ENCODE data around the gene BBS9.
"Not testable (repeated sequence)": the region's sequence is repeated elsewhere in the genome, so short reads cannot be mapped to it uniquely, and the experiment has no call there.

BBS9 gene

DNA sequence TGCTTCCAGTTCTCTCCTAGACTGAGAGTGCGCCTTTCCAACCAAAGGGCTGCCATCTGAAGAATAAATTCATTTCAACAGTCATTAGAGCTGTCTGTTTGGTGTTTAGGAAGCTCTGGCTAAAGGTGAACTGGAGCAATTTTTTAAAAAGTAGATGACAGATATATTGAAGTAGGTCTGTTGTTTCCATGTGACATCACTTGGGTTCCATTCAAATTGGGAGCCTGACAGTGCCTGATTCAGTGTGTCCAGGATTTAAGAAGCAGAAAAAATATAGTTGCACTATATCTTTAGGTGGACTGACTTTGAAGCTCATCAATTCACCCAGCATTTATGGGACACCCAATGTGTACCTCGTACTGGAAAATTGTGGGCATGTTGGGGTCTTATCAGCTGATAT is 367.7 kb downstream of the BBS9 start:
- DNase-seq (ENCODE audit: low spot score), result no peak

DNA sequence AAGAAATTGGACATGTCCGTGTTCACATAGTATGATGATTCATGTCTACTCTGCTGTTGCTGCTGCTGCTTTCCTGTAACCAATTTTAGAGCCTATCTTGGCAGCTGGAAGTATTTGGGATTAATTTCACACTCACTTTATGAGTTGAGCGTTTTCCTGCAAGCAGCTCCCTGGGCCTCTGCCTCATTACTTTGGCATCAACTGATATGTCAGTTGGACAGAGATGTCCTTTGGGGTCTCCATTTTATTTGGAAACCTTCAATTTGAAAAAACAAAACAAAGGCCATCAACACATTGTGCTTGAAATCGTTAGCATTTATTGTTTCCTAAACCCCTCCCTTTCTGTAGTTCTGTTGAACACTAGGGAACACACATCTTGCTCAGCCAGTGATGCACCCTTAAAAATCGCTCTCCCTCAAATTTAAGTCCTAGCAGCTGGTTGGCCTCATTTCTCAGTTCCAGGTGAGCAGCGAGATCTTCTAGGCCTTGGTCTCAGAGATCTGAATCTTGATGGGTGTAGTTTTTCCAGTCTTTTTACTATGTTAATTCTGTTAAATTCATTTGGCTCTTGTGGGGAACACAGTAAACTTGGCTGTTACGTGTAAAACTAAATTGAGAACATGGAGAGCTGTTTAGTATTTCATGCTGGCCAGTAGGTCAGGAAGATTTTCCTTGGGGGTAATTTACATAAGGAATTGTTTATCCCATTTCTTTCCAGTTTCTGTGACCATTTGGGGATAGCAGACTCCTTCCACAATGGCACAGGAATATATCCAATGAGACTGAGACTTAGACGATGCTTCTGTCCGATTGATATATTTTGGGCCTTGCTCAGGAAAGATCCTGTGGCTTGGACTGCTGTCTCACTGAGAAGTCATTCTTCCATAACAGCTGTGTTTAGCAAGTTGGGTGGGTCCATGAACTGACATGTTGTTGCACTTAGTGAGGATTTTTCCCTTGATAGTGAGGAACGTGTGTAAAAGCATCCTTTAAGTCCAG is 371.6 kb downstream of the BBS9 start:
- no peak for DNase-seq (ENCODE audit: low spot score)

DNA sequence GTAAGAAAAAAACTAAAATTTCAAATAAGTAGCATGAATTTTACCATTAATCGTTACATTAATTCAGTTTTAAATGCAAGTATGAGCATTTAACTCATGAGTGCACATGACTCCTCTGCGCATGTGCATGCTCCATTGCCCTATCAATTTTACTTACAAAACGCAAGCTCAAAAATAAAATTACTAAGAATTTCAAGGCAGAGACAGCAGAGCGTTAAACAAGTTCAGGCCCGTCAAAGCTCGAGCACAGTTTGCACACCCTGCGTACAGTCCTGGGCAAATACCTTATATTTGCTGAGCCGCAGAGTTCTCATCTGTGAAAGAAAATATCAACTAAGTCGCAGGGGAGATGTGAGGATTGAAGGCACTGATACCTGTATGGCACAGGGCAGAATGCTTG is 373.6 kb downstream of the BBS9 start:
- no peak for DNase-seq (ENCODE audit: low spot score)

DNA sequence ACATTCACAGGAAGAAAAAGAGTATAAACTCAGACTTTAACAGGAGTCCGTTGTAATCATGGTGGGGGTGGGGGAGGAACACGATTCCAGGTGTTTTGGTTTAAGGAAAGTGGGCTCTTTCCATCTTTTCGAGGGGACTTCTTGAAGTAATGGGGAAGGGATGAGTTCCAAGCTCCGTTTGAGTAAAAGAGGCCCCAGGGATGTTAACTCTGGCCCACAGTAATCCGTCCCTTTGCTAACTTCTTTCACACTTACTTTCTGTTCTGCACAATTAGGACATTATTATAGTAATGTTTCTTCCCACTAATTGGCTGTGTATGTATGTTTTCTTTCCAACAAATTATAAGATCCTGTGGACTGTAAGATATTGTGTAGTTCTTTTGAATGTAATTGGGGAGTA is 374.4 kb downstream of the BBS9 start:
- DNase-seq (ENCODE audit: low spot score), result no peak

DNA sequence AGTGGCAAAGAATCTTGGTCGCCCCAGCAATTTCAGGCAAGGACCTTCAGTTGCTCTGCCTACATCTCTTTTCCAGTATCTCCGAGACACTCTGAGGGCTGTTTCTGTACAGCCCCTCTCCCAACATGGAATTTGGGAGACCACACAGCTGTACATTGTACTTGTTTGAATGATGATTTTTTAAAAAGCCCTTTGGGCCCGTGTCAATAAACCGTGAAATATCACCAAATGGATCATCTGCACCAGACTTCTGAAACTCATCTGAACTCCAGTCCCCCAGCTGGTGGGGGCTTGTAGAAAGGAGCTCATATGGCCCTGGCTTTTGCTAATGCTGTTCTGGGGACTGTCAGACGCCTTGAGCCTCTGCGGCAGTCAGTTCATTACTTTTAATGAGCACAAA is 374.9 kb downstream of the BBS9 start:
- DNase-seq (ENCODE audit: low spot score), result no peak

DNA sequence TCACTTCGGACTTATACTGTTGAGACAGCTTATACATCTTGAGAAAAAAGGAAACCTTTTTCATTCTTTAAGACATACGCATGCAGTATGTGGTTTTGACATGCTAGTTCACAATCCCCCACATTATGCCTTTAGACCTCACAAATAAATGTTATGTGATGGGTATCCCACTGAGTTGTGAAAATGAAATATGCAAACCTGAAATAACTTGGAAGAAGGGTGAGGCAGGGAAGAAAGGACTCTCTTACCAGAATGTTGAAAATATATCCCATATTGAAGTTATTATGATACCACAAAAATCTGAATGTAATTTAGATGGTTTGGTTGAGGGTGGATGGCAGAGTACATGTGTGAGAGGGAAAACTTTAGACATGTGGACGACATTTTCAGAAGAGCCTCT is 379.8 kb downstream of the BBS9 start:
- no peak for DNase-seq (ENCODE audit: low spot score)

DNA sequence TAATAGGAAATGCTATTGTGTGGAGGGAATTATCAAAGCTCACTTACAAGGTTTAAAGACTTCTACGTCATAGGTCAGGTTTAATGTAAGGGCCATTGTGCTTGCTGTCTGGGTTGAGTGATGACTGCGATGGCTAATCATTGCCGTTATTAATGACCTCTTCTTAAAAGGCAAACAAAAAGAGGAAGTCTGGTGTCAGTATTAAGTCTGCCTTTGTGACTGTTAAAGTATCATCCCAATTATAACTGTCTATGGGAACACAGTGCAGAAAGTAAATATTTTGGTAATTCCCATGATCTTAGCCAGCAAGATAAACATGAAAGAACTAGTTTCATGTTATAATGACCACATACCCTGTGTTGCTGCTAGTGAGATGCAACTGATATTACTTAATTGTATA is 382.4 kb downstream of the BBS9 start:
- no peak for DNase-seq (ENCODE audit: low spot score)

DNA sequence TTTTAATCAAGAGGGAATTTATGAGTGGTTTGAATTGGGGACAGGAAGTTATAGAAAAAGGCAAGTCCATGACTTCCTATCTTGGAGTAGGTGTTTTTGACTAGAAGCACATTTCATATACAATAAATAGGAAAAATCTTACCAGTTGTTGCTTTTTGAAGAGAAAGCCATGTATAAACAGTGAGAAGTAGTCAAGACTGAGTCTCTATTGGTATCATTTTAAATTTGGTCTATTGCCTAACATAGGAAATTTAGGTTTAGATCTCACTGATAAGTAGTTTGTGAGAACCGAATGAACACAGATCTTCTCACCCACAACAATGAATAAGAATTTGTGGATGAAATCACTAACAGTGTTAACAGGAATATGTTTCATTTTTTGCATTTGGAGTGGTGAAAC is 387.2 kb downstream of the BBS9 start:
- no peak for DNase-seq (ENCODE audit: low spot score)

DNA sequence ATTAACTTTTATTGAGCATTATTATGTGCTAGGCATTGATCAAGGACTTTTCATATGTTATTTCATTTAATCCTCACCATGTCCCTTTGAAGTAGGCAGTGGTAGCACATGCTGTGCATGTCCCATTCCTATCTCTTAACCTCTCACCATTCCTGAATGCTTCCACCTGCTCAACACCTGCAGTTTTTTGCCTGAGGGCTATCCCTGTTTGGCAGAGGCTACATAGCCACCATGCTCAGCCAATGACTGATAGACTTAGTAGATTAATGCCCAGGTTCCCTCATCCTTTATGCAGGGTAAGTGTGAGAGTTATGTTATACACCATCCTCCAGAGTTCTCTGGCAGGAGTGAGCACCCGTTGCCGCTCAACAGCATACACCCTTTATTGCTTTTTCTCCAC is 387.8 kb downstream of the BBS9 start:
- no peak for DNase-seq (ENCODE audit: low spot score)

DNA sequence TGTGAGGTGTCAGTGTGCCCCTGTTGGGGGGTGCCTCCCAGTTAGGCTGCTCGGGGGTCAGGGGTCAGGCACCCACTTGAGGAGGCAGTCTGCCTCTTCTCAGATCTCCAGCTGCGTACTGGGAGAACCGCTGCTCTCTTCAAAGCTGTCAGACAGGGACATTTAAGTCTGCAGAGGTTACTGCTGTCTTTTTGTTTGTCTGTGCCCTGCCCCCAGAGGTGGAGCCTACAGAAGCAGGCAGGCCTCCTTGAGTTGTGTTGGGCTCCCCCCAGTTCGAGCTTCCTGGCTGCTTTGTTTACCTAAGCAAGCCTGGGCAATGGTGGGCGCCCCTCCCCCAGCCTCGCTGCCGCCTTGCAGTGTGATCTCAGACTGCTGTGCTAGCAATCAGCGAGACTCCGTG is 397.6 kb downstream of the BBS9 start:
- DNase-seq (ENCODE audit: low spot score), result not testable (repeated sequence)

DNA sequence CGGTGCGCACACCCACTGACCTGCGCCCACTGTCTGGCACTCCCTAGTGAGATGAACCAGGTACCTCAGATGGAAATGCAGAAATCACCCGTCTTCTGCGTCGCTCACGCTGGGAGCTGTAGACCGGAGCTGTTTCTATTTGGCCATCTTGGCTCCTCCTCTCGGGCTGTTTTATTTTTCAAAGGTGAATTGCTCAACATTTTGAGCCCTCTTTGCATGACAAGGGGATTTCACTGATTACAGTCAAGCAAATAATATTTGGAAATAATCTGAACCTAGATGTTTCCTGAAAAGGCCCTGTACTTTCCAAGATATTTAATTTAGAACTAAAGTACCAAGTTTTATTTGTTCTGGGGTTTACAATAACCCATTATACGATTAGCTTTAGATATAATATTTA is 398.2 kb downstream of the BBS9 start:
- DNase-seq (ENCODE audit: low spot score), result not testable (repeated sequence)

DNA sequence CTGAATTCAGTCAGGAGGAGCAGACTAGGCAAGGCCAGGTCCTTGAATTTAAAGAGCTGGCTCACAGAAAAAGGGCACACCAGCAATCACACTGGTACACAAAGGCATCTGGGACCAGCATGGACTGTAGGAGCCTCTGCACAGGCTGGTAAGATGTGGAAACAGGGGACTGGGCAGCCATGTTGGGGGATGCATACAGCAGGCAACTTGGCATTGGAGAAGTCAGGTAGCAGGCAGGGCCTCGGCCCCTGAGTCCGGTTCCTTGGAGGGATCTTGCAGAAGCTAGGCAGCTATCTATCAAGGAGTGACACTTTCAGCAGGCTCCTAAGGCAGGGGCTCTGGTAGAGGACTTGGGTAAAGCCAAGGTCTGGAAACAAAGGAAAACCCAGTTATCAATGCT is 399.7 kb downstream of the BBS9 start:
- DNase-seq (ENCODE audit: low spot score), result no peak

DNA sequence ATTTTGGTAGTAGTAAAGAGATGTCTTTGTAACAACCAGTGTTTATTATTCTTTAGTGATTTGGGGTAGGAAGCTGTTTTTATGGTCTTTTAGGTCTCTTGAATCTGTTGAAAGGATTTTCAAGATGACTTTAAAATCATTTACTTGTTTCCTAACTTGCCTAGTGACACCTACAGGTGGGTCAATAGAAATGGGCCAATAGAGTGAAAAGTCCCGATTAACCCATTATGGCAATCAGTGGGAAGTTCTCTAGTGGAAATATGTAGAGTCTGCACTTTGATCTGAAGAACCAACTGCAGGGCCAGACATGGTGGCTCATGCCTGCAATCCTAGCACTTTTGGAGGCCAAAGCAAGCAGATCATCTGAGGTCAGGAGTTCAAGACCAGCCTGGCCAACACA is 401.3 kb downstream of the BBS9 start:
- DNase-seq (ENCODE audit: low spot score), result no peak

DNA sequence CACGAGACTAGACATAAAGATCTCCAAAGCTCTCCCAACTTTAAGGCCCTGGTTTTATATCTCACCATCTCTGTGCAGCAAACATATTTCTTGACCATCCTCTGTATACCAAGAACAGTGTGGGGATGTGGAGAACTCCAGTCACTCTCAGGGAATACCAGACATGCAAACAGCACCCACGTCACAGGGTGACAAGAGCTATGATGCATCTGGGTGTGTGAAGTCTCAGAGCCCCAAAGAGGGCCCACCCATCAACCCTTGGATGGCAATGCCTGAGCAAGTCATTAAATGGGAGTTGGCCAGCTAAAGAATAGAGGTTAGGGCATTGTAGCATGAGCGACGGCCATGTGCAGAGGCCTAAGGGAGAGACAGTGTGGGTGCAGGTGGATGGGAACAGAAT is 402.5 kb downstream of the BBS9 start:
- DNase-seq (ENCODE audit: low spot score), result no peak

DNA sequence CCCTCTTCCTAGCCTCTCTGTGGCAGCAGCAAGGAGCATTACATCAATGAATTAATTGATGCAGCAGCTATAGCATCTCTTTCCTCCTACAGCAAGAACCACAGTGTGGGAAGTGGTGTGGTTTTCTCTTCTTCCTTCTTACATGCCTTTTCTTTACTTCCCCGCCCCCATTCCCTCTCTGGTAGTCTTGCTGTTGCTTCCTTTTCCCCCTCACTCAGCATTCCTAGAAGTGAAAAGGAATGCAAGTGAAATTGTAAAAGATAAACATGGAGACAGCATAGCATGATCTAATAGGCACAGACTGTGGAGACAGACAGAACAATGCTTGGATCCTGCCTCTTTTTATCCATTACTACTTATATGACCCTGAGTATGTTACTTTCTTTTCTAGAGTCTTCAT is 405.5 kb downstream of the BBS9 start:
- no peak for DNase-seq (ENCODE audit: low spot score)

DNA sequence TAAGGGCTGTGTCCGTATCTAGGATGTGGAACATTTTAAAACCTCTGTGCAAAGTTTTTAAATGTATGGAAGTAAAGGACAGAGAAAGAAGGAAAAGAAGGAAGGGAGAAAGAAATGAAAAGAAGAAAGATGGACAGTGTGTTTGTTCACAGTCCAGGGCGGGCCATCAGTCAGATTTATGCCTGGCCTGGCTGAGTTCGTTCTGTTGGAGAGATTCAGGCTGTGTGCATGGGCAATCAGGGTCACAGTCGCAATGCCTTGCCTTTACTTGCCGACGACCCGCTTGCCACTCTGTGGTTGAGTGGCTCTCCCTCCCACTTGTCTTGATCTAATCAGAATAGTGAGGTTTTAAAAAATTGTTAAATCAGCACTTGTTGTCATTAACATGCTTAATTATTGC is 406.6 kb downstream of the BBS9 start:
- DNase-seq (ENCODE audit: low spot score), result no peak

DNA sequence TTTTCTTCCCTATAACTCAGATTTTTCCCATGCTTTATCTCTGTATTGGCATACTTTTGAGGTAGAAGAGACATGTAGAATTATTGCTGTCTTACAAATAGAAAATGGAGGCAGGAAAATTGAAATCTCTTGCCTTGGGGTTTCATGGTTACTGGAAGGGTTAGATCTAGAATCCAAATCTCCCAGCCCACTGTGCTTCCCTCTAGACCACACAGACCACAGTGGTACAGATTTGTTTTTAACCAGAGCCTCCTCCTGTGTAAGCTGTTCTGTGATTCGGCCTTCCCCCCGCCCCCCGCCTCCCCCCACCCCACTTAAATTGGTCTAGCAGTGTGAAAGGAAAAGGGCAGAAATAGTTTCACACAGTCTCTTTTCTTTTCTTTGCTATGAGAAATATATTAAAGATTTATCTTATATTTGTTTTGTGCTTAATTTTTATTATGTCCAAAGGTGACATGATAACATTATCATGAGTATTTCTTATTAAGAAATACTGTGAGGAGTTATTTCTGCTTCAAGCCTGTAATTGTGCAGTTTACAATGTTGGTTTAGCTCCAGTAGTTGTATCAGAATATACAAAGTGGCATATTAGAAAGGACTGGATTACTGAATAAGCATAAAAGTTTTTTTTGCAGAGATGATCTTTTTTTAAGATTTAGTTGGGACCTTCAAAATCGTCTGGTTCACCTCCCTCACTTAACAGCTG is 407.2 kb downstream of the BBS9 start:
- no peak for DNase-seq (ENCODE audit: low spot score)

DNA sequence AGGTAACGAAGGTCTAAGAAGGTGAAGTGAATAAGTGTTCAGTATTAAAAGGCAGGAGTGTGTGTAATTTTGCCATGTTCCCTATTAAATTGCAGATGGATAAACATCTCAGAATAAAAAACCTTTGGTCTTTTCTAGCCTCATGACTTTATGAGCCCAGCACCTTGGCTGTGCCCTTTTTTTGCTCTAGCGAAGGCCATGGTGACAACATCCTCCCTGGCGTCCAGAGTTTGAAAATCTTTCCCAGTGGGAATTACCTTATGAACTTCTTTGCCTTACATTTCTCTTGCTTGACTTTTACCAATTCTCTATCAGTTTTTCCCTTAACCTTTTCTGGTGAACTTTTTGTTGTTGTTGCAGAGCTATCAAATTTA is 407.7 kb downstream of the BBS9 start:
- no peak for DNase-seq (ENCODE audit: low spot score)

DNA sequence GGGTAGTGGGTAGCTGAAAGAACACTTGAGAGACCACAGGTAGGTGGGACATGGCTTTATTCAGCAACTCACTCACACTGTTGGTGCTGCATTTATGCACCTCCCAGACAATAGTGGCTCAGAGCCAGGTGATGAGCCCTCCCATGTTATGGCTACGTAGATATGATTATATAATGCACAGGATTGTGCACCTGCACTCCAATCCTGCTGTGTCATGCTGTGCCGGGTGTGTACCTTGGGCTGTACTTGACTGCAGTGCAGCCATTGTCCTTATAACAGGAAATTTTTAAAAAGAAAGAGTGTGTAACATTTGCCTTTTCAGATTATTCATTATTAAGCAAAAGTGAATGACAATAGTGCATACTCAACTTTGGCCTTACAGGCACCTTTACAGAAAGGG is 409.8 kb downstream of the BBS9 start:
- no peak for DNase-seq (ENCODE audit: low spot score)

DNA sequence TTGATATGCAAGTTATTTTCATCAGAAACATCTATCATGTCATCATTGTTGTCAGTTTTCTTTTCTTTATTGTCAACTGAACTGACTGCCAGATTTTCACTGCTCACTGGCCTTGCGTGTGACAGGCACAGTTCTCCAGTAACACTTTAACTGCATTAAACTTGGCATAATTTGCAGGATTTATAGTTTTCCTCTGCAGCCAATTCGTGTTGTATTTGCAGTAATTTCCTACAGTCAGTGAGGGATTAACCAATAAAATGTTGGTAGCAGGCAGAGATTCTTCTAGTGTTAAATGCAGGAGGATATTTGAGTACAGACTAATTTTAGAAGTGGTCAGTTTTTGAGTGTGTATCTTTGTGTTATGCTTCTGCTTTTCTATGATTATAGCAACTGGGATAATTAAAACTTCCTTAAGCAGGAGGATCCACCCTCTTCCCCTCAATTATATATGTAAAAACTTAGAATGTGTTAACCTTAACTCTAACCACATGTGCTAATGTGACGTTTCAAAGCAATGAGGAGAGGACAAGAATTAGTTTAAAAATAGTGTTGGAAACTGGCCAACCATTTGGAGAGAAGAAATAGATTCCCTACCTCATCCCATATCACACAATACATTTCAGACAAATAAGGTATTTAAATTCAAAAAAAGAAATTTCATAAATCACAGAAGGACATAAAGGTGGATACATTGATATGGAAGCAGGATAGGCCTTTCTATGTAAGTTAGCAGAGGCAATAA is 410.5 kb downstream of the BBS9 start:
- no peak for DNase-seq (ENCODE audit: low spot score)

DNA sequence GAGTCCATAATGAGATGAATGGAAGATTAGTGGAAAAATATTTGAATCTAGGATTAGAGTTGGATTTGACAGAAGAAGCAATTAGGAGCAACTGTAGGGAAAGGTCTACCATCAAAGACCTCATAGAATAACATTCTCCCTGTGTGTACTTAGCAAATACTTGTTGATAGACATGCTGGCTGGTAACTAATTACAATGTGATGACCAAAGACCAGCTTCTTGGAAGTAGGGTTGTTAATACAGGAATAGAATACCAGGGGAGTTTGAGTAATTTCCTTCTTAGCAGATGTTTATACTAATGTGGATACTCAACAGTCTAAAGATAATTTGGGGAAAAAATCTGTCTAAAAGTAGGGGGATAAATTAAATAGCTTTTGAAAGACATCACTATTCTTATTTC is 418.5 kb downstream of the BBS9 start:
- no peak for DNase-seq (ENCODE audit: low spot score)

DNA sequence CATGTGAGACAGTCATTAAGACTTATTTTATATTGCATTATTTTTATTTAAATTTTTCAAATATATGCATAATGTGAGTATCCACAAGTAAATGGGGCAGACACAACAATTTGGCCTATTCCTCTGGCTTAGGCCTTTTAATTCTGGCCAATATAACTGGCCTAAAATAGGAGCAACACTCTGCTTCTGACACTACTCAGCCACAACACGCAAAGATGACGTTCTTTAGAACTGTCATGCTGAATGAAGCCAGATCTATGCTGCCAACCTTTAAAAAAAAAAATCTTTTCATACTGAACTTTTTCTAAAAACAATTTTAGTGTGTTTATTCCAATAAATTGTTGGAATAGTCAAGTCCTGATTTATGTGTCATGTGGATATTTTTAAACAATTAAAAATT is 421.0 kb downstream of the BBS9 start:
- DNase-seq (ENCODE audit: low spot score), result no peak

DNA sequence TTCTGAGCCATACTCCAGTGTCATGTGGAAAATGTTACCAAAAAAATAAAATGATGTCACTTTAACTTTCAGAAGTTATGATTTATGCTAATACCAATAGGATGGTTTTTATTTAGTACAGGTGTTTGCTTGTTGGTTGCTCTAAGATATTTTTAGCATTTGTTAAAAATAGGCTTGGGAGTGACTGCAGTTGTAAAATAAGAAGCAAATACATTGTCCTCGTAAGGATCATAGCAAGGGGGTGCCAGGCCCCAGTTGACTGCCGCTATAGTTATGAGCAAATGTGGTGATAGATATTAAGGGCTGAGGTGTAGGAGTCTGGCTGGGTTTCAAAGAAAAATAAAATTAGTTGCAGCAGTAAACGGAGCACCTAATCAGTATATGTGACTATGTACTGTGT is 421.6 kb downstream of the BBS9 start:
- DNase-seq (ENCODE audit: low spot score), result no peak

Data from D341Med (cell line).